Stimulated activated CD4-positive, alpha-beta T cell treated with anti-CD3 and anti-CD28 coated beads, Interleukin-2, amount 100 ng/mL, for 48 hours (primary cell): ENCODE data around the gene ZBTB2.

Experiments used
- DNase-seq, 2 donors: peaks; one replicate each; pipeline ENCODE4 v3.0.0-alpha.2; 2020

Gene ZBTB2, protein sequence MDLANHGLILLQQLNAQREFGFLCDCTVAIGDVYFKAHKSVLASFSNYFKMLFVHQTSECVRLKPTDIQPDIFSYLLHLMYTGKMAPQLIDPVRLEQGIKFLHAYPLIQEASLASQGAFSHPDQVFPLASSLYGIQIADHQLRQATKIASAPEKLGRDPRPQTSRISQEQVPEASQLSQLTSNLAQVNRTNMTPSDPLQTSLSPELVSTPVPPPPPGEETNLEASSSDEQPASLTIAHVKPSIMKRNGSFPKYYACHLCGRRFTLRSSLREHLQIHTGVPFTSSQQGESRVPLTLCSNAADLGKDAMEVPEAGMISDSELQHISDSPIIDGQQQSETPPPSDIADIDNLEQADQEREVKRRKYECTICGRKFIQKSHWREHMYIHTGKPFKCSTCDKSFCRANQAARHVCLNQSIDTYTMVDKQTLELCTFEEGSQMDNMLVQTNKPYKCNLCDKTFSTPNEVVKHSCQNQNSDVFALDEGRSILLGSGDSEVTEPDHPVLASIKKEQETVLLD

DNA sequence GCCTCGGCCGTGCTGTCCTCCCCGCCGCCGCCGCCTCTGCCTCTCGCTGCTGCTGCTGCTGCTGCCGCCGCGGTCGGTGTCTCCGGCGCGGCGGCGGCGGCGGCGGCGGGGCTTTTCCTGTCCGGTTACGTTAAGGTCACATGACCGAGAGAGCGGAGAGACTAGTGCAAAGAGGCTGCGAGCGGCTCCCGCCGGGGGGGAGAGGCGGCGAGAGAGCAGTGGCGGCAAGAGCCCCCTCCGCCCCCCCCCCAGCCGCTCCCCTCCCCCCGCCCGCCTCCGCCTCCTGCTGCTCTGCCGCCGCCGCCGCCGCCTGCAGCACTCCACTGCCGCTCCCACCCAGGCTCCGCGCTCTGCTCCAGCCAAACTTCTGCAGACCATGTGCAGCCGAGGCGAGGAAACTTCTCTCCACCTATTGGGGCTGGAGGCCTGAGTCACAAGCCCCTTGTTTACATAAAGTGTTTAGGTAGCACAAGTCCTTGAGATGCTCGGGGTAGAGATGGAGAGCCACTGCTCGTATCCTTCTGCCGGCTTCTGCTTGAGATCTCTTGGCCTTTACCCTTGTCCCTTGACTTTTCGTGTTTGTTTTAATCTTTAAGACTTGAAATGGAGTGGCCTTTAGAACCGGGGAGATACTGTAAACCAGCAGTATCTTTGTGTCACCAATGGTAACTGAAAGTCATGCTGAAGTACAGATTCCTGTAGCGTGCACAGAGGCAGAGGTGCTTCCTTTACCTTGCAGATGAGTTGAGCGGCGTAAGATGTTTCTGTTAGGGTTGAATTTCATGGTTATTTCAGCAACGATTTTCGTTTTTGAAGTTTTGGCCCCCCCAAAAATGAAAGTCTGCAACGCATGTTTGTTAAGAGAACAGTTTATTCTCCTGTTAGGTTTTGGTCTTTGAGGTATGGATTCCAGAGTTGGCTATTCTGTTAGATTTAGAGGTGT lies at the start of gene ZBTB2:
ZBTB2 (minus strand) TSS at position 89 of the 943 bp plus-strand sequence. CDS start 17,922 bp downstream, outside the sequence.
- DNase-seq, result peak; percentile 47 to 49

DNA sequence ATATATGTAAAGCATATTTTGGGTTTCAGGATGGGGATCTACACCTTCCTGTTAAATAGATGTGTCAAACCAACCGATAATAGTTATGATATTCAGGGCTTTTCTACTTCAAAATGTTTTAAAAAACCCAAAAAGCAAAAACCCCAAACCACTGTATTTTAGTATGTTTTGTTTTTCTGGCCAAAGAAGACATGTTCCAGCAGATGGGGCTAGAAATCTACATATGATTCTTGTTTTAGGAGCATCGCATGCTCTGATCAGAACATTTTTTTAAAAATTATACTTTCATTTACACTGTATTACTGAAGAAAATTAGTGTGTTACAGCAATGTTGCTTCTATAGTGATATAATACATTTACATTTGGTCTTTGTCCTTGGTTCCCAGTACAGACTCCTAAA lies 49.6 kb upstream of the ZBTB2 start:
- no peak for DNase-seq

DNA sequence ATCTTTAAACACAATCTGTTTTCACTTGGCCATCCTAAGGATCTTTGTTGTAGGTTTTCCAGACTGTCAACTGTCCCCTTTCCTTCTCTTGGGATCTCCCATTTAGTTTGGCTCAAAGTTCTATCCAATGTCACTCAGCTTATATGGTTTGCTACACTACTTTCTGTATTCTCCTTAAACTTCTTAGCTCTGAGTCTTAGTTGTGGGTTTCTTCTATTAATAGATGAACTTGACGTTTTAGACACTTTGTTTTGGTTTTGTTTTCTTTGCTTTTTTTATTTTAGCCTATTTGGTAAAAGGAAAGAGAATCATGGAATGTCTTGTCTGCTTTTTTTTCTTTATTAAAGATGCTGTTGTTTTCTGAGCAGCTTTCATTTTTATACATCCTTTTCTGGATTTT lies 49.1 kb upstream of the ZBTB2 start:
- no peak for DNase-seq

DNA sequence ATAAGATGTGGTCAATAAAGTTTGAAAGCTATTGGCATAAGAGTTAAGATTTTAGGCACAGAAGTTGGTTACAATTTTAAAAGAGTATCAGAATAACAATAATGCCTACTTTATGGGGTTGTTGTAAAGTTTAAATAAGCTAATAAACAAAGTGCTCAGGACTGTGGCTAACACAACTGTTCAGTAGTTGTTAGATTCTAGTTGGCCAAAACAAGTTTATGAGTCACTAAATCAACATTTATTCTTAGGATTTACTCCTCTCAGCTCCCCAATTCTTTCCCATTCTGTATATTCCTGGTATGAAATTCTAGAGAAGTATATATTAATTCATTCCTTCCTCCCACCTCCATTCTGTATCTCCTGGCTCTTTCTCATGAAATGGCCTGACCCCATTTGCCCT lies 46.0 kb upstream of the ZBTB2 start:
- no peak for DNase-seq

DNA sequence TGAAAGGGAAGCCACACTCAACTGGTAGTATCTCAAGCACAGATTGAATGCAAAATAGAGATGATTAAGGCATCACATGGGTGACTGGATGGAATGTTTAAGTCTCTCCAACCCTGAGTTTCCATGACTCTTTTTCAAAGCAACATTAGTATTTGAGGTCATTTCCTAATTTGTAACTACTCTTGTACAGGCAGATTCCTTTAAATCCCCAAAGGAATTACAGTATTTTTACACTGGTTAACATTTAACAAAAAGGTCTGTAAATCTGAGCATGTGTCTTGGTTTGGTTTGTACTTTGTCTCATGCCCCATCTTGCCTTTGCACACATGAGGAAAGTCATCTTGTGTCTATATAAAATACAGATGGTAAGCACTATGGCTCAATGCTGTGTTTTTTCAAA lies 45.4 kb upstream of the ZBTB2 start:
- no peak for DNase-seq

DNA sequence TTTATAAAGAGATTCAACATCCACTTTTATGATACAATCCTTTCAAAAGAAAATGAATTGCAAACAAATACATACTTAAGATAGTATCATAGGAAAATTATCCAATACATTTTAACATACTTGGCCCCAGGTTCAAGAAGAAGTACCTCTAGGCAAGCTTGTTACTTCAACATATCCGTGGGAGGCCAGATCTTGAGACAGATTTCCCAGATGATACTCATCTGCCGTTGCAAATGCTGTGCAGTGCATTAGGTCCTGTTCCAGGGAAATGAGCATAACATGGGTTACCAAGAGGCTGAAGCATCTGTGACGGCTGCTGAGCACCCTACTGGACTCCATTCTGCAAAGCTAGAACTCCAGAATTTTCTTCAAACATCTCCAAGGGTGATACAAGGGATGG lies 44.9 kb upstream of the ZBTB2 start:
- no peak for DNase-seq

DNA sequence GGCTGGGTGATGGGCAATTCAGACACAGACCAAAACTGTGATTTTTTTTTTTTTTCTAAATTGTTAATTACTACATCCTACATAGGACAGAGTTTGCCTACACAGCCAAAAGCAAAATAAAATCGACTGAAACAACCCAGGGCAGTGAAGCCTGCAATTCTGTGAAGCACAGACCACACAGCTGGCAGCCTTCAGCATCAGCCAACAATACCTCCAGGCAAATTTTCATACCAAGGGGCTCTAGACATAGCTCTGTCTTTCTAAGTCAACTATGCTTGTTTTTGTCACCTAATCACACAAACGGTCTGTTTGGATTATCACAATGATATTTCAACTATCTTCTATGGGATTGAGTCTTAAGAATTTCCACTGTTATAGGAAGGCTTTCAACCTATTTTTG lies 43.0 kb upstream of the ZBTB2 start:
- DNase-seq, result no peak

DNA sequence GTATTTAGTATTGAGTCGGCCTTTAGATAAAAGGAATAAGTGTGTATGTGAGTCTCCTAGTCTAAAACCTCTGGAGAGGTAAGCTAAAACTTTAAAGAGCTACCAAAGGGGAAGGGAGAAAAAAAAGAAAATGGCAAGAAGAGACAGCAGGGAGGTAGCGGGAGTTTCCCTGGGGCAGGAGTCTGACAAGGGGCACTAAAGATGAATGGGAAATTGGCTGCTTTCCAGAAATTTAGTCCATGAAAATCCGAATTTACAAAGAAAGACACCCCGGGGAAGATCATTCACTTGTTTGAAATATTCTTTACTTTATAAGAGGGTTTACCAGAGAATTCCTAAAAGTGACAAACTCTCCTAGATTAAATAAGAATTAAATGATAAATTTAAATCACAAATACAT lies 41.3 kb upstream of the ZBTB2 start:
- no peak for DNase-seq

DNA sequence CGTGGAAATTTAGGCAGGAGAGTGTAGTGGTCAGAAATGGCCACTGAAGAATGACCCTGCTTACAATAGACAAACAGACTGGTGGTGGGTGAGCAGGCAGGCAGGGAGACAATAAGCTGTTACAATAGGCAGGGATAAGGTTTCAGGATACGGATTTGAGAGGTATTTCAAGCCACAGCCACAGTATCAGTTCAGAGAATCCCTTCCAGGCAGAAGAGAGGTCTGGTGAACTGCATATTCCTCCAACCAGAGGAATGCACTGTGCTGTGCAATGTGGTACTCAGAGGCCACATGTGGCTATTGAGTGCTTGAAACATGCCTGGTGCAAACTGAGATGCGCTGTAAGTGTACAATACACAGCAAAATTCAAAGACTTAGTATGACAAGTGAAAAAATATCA lies 40.0 kb upstream of the ZBTB2 start:
- DNase-seq, result no peak

DNA sequence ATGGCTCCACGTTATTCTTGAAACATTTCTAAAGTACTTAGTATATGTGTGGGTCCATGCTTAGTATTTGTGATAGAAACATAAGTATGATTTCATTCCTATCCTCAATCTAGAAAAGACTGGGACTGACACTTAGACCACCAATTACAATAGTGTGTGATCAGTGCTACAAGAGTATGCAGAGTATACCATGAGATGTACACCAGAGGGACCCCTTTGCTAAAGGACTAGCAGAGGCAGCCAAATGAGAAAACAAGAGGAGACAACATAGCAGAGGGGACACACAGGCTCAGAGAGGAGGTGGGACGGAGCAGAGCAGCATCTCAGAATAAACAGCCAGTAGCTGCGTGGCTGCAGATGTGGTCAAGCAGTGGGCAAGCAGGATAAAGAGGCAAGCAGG lies 39.5 kb upstream of the ZBTB2 start:
- DNase-seq, result no peak

DNA sequence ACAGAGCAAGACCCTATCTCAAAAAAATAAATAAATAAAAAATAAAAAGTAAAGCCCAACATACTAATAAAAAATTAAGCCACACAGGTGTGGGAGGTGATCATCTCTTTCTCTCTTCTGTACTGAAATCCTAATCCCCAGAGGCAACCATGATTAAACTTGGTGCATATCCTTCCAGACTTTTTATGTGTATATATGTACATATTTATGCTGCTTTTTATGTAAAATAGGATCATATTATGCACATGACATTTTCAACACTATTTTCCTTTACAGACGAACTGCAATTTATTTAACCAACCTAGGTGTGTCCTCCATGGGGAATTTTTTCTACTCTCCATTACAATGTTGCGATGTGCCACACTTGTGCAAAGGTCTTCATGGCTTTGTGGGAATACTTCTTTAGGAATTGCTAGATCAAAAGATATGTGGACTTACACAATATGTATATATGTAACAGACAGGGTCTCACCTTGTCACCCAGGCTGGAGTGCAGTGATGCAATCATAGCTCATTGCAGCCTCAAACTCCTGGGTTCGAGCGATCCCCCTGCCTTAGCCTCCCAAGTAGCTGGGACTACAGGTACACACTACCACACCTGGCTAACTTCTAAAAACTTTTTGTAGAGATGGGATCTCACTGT lies 36.9 kb upstream of the ZBTB2 start:
- no peak for DNase-seq

DNA sequence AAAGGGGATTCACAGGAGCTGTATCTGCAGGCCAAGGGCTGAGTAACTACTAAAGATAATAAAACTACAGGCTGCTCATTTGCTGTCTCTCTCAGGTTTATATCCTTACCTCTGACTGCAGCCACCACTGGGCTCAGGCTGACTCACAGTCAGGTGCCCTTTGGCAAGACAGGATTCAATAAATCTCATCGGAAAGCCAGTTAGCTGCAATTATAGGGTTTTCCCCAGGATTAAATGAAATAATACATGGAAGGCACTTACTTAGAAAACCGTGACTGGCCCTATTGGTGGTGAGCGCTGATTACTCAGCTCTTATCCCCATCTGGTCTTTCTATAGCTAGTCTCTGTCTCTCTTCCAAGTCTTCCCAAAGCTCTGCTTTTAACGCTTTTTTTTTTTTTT lies 34.2 kb upstream of the ZBTB2 start:
- no peak for DNase-seq

DNA sequence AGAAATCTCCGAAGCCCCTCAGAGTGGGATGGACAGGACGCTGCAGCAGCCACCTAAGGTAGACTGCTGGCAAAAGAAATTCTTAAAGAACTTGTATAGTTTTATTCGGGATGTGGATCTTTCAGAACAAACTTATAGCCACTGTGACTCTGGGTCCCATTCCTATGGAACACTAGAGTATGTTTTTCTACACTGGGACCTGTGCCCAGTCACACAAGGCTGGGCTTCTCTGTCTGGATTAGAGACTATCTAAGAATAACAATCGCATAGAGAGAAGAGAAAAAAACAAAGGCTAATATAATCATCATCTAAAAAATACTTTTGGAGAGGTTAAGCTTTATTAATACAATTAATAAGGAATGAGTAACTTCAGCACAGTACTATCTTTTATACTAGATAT lies 31.6 kb upstream of the ZBTB2 start:
- DNase-seq, result no peak

DNA sequence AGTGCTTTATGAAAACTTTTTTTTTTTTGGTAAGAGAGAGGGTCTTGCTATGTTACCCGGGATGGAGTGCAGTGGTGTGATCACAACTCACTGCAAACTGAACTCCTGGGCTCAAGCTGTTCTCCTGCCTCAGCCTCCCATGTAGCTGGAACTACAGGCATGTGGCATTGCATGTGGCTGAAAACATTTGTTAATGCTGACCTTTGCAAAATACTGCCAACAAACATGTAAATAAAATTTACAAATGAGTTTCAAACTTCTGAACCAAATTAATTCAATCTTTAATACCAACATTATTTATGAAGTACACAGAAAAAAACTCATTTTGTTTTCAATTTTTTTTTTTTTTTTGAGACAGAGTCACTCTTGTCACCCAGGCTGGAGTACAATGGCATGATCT lies 26.1 kb upstream of the ZBTB2 start:
- DNase-seq, result no peak

DNA sequence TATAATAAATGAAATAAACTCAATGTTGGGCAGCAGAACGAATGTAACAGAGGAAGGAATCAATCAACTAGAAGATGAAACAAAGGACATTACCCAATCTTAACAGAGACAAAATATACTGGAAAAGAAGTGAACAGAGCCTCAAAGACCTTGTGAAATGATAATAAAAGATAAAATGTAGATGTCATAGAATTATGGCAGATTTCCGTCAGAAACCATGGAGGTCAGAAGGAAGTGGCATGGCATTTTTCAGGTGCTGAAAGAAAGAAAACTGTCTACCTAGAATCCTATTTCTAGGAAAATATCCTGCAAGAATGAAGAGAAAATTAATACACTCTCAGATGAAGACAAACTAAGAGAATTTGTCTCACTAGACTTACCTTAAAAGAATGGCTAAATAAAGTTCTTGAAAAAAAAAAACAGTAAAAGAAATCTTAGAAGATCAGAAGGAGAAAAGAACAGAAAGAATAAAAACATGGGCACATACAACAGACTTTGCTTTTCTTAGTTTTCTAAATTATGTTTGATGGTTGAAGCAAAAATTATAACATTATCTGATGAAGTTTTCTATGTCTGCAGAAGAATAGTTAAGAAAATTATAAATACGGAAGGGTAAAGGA lies 23.4 kb upstream of the ZBTB2 start:
- DNase-seq, result no peak

DNA sequence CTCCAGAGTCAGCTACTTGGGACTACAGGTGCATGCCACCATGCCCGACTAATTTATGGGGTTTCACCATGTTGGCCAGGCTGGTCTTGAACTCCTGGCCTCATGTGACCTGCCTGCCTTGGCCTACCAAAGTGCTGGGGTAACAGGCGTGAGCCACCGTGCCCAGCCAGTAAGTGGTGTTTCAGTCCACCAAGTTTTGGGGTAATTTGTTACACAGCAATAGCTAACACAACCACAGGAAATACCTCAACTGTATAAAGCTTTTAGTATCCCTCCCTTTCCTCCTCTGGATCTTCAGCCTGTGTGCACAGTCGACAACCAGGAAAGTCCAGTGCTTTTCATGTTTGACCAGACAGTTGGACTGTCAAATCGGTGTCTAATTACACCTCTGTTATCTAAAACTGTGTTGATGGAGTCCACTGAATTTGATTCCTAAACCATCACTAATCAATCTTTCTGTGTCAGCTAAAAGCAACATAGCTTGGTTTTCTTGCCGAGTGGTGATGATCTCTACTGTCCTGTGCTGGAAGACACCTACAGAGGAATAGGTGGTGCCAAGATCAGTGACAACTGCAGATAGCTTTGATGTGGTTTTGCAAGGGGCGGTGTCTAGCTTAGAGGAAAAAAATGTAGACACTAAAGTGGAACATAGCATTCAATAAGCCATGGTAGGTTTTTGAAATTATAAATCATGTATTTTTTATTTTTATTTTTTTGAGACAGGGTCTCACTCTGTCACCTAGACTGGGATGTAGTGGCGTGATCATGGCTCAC lies 22.2 kb upstream of the ZBTB2 start:
- DNase-seq, result no peak

DNA sequence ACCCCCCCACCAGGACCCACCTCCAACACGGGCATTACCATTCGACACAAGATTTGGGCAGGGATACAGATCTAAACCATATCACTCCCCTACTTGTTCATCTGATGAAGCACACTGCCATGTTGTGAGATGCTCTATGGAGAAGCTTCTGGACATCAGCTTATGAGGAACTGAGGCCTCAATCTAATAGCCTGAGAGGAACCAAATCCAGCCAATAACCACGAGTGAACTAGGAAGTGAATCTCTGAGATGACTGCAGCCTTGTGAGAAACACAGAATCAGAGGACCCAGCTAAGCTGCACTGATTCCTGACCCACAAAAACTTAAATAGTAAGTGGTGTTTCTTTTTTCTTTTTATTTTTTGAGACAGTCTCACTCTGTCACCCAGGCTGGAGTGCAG lies 21.6 kb upstream of the ZBTB2 start:
- DNase-seq, result no peak

DNA sequence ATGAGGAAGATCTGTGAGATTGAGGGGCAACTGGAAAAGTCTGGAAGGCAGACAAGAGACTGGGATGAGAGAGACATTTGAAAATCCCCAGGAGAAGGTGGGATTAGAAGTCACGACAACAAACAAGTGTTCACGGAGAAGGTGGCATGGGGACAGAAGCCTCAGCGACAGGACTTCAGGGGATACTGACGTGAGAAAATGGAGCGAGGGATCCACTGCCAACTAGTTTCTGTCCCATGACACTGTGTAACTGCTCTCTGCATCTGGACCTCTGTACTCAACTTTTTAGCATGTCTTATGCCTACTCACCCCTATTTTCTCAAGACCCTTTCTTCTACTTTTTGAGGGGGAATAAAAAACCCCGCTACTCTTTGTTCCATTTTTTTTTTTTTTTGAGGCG lies 18.3 kb upstream of the ZBTB2 start:
- no peak for DNase-seq

DNA sequence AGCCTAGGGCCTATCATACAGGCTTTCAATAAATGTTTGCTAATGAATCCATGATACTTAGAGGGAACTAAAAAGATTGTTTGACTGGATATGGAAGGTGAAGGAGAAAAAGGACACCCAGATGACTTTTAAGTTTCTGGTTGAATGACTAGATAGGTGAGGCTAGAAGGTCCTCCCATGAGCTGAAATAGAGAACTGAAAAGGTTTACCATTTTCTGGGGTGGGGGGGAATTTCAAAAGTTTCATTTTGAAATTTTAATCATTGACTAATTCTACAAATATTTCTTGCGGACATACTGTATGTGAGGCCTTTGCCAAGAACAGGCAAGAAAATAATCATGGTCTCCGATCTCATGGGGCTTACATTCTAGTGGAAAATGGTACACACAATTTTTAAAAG lies 17.9 kb upstream of the ZBTB2 start:
- no peak for DNase-seq

DNA sequence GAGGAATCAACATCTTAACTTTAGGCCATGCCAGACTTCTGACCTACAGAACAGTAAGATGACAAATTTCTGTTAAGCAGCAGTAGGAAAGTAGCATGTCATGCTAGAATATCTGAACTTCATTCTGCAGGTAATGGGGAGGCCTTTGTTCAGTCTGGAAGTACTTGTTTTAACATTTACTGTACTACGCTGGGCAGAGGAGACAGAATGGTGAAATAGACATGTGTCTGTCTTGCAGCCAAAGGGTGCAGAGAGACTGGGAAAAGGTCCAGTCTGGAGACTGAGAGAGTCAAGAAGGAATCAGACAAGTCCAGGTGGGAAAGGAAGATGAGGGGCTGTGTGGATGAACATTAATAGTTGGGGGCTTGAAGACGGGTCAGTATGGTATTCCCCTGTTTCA lies 17.5 kb upstream of the ZBTB2 start:
- DNase-seq, result no peak

DNA sequence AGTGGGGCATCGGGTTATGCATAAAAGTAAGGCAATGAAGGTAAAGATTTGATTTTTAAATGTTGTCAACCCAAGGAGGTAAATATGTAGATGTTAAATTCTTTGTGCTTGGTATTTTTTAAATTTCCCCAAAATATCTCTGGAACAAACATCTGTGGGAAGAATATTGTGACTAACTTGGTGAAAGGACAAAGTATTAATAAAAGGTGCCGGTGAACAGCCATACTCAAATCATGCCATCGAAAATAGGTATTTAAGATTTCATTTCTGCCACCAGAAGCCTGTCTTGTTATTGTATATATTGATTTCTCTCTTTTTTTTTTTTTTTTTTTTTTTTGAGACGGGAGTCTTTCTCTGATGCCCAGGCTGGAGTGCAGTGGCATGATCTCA lies 12.6 kb upstream of the ZBTB2 start:
- no peak for DNase-seq

DNA sequence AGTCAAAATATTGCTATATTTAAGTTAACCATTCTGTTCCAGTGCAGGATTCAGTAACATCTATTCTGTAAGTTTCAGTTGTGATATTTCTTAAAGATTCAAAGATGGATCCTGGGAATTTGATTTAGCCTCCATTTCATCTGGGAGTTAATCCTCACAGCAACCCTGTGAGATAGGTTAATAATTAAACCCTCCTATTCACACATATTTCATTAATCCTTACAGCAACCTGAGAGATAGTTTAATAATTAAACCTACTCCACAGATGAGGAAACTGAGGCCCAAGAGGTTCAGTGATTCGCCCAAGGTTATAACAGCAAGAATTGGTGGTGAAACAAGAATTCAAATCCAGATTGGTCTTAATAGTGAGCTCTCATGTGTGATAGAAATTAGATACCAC lies 10.9 kb upstream of the ZBTB2 start:
- DNase-seq, result no peak
